HEK293T (cell line): ENCODE data around the gene AK5.

ENCODE experiments used
- CTCF ChIA-PET: fragments of 350-600 bp; formaldehyde crosslinking; extraction: SDS; loops from one replicate; lab custom pipeline; 2021; ENCODE audit warnings: antibody characterized with exemption, inconsistent platforms; lab: Yijun Ruan, JAX
- POLR2A ChIA-PET: fragments of 350-600 bp; formaldehyde crosslinking; extraction: SDS; loops from one replicate; lab custom pipeline; 2020; ENCODE audit warnings: antibody characterized with exemption, inconsistent platforms; lab: Yijun Ruan, JAX
- DNase-seq: peaks from one replicate; pipeline ENCODE4 v3.0.0; 2012; ENCODE audit warnings: mixed read lengths; ENCODE audit errors: extremely low spot score
- ARNT ChIP-seq: fragments of 450-650 bp; IDR thresholded peaks from 2 replicates; pipeline ENCODE4 v1.6.1; 2017; ENCODE audit warnings: mild to moderate bottlenecking
- BHLHE40 ChIP-seq: fragments of 450-650 bp; IDR thresholded peaks from 2 replicates; pipeline ENCODE4 v1.6.1; 2016; ENCODE audit warnings: mild to moderate bottlenecking, moderate library complexity, borderline replicate concordance
- CTBP1 ChIP-seq: fragments of 450-650 bp; IDR thresholded peaks from 2 replicates; pipeline ENCODE4 v1.6.1; 2016; ENCODE audit warnings: borderline replicate concordance
- ELF4 ChIP-seq: fragments of 450-650 bp; IDR thresholded peaks from 2 replicates; pipeline ENCODE4 v1.6.1; 2017; ENCODE audit warnings: antibody characterized with exemption
- FOXA1 ChIP-seq: fragments of 450-650 bp; IDR thresholded peaks from 2 replicates; pipeline ENCODE4 v1.6.1; 2016; ENCODE audit warnings: mild to moderate bottlenecking
- FOXK2 ChIP-seq: fragments of 450-650 bp; IDR thresholded peaks from 2 replicates; pipeline ENCODE4 v1.6.1; 2016; ENCODE audit warnings: mild to moderate bottlenecking
- FOXM1 ChIP-seq: fragments of 450-650 bp; IDR thresholded peaks from 2 replicates; pipeline ENCODE4 v1.6.1; 2017; ENCODE audit warnings: mild to moderate bottlenecking, borderline replicate concordance
- HDGF ChIP-seq: fragments of 450-650 bp; IDR thresholded peaks from 2 replicates; pipeline ENCODE4 v1.6.1; 2017; ENCODE audit warnings: antibody characterized with exemption, borderline replicate concordance
- L3MBTL2 ChIP-seq: fragments of 450-650 bp; conservative IDR thresholded peaks from 2 replicates; pipeline ENCODE4 v1.6.1; 2016; ENCODE audit warnings: mild to moderate bottlenecking
- LEF1 ChIP-seq: fragments of 450-650 bp; IDR thresholded peaks from 2 replicates; pipeline ENCODE4 v1.6.1; 2017; ENCODE audit warnings: mild to moderate bottlenecking, borderline replicate concordance
- NFRKB ChIP-seq: fragments of 450-650 bp; IDR thresholded peaks from 2 replicates; pipeline ENCODE4 v1.6.1; 2016; ENCODE audit warnings: mild to moderate bottlenecking, moderate library complexity
- SP1 ChIP-seq: fragments of 450-650 bp; IDR thresholded peaks from 2 replicates; pipeline ENCODE4 v1.6.1; 2017
- SUZ12 ChIP-seq: fragments of 450-650 bp; IDR thresholded peaks from 2 replicates; pipeline ENCODE4 v1.6.1; 2016; ENCODE audit warnings: mild to moderate bottlenecking
- TARDBP ChIP-seq: fragments of 450-650 bp; IDR thresholded peaks from 2 replicates; pipeline ENCODE4 v1.6.1; 2016
- ZNF384 ChIP-seq: fragments of 450-650 bp; IDR thresholded peaks from 2 replicates; pipeline ENCODE4 v1.6.1; 2016
- TF ChIP-seq, protein P1 (sequence below): fragments of 450-650 bp; IDR thresholded peaks from 2 replicates; pipeline ENCODE4 v1.6.1; 2016

AK5 gene

DNA sequence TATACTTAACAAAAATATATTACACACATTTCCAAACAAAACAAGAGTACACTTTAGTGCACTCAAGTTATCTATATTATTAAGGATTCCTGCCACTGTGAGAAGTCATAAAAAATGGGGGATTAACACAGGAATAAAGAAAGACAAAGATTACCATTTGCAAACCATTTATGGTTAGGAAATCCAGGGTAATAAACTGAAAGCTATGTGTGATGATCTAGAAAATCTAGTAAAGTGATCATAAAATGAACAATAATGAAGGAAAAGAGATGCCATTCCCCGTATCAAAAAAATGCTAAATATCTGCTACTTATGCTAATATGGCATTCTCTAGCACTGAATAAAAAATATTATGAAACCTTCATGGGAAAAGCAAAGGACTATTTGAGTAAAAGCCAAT is 101.4 kb downstream of the AK5 start:
- no peak for DNase-seq
- POLR2A ChIA-PET, result no interaction called here
- CTCF ChIA-PET, result interaction anchor here (0.7 kb wide), 1 partner anchor 12 kb away, joined by 3 read pairs; no protein-coding TSS in a partner anchor
- TF ChIP-seq L3MBTL2 (no peak), BHLHE40 (no peak), SUZ12 (no peak), HDGF (no peak), CTBP1 (no peak), TARDBP (no peak), LEF1 (no peak), ZNF384 (no peak)
- TF ChIP-seq, protein P1, sequence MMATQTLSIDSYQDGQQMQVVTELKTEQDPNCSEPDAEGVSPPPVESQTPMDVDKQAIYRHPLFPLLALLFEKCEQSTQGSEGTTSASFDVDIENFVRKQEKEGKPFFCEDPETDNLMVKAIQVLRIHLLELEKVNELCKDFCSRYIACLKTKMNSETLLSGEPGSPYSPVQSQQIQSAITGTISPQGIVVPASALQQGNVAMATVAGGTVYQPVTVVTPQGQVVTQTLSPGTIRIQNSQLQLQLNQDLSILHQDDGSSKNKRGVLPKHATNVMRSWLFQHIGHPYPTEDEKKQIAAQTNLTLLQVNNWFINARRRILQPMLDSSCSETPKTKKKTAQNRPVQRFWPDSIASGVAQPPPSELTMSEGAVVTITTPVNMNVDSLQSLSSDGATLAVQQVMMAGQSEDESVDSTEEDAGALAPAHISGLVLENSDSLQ, result no peak

DNA sequence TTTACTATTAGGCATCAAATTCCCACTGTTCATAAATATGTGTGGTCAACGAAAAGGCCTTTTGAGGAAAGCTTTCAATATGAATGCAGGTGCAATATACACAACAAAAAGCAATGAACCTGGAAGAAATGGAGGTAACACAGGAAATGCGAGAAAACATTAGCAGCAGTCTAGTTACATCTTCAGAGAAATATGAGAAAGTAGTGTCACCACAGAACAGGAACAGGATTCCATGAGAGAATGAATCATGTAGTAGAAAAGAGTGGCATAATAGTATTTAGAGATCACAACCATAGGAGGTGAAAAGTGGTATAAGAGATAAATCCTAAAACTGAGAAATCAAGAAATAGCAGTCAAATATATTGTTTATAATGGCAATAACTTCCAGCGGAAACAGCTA is 103.7 kb downstream of the AK5 start:
- no peak for DNase-seq
- POLR2A ChIA-PET, result no interaction called here
- CTCF ChIA-PET, result no interaction called here
- TF ChIP-seq ARNT (no peak), HDGF (no peak), SUZ12 (no peak), ZNF384 (no peak), CTBP1 (no peak), FOXA1 (no peak), ELF4 (no peak), LEF1 (no peak), L3MBTL2 (no peak), TARDBP (no peak), BHLHE40 (no peak), SP1 (no peak), FOXK2 (no peak), NFRKB (no peak)
- TF ChIP-seq, protein P1, result no peak

DNA sequence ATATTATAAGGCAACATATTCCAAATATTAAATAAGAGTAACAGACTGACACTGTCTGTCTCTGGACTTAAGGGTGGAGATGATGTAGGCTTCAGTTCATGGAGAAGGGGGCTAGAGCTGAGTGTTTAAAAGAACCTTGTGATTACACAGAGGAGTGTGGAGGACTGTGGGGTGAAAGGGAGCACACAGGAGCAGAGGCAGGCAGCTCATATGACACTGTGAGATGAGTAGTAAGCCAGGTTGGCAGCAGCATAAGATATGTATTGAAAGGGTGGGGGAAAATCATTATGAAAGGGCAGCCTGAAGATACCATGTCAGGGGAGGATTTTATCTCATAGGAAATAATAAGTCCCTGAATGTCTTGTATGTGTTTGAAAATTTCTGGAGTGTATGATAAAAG is 104.5 kb downstream of the AK5 start:
- ChIA-PET POLR2A (no interaction called here), CTCF (interaction anchor here (0.6 kb wide), 1 partner anchor 29 kb away, joined by 4 read pairs; no protein-coding TSS in a partner anchor)
- no peak for DNase-seq
- TF ChIP-seq, protein P1, result no peak
- TF ChIP-seq LEF1, result no peak
- TF ChIP-seq BHLHE40, result no peak
- no peak for TF ChIP-seq ELF4
- no peak for TF ChIP-seq TARDBP
- no peak for TF ChIP-seq SP1
- no peak for TF ChIP-seq CTBP1
- no peak for TF ChIP-seq HDGF
- TF ChIP-seq ARNT, result no peak
- no peak for TF ChIP-seq FOXM1
- no peak for TF ChIP-seq ZNF384
- no peak for TF ChIP-seq FOXK2
- TF ChIP-seq SUZ12, result no peak
- no peak for TF ChIP-seq FOXA1
- TF ChIP-seq NFRKB, result no peak

DNA sequence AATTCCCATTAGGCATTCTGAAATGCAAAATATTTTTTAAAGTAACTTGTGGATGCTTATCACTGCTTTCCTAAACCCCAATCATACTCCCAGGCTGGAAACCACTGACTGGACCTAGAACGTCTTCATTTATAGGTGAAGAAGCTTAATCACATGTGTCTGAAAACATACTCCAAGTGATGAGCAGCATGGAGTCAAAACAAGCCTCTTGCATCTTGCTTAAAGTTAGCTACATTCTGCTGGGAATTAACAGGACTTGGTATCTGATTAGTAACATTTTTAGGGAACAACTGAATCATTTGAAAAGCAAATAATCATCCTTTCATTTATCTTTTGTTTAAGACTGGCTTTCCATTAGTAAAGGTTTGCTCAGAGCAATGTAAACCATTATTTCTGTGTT is 105.7 kb downstream of the AK5 start:
- ChIA-PET CTCF (no interaction called here), POLR2A (no interaction called here)
- DNase-seq, result no peak
- TF ChIP-seq ZNF384, result no peak
- TF ChIP-seq L3MBTL2, result no peak
- TF ChIP-seq, protein P1, result no peak
- no peak for TF ChIP-seq FOXK2
- no peak for TF ChIP-seq BHLHE40
- no peak for TF ChIP-seq TARDBP
- no peak for TF ChIP-seq FOXA1
- no peak for TF ChIP-seq SP1
- no peak for TF ChIP-seq CTBP1
- no peak for TF ChIP-seq HDGF

DNA sequence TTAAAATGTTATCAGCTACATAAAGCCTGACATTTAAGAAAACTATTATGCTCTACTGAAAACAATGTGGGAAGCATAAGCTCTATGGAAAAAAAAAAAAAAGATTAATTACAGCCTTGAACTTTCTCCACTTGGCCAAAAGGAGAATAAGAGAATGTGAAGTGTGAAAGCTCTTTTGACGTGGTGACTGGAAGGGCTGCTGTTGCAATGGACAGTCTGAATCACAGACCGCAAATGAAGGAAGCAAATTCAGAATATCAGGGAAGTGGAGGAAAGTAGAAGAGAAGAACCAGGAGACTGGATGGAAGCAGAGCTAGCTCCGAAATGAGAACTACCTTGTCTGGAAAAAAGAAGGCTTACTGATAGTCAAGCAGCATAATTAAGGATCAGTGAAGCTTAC is 106.8 kb downstream of the AK5 start:
- DNase-seq, result no peak
- ChIA-PET CTCF (interaction anchor here (0.6 kb wide), 2 partner anchors 11 to 119 kb away, joined by 3 to 7 read pairs; no protein-coding TSS in a partner anchor), POLR2A (no interaction called here)
- TF ChIP-seq SUZ12 (no peak), NFRKB (no peak), LEF1 (no peak), ELF4 (no peak), L3MBTL2 (no peak), FOXM1 (no peak), FOXA1 (no peak), ZNF384 (no peak), ARNT (no peak), FOXK2 (no peak), BHLHE40 (no peak), TARDBP (no peak), HDGF (no peak)
- TF ChIP-seq, protein P1, result no peak

DNA sequence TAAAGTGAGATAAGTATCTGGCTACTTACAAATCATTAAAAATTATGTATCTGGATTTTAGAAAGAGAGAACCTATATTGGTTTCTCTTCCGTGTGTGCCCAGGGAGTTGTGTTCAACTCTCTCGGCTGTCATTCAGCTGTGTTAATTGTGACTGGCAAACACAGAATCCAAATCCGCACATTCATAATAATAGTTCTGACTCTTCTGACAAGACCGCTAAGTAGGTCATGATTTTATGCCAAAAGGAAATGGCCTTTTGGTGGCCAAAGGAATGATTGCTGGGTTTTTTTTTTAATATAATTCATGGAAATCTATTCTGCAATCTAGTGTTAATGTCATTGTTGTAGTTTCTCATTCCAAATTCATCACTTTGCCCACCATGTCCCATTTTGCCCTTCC is 110.7 kb downstream of the AK5 start:
- POLR2A ChIA-PET, result no interaction called here
- CTCF ChIA-PET, result no interaction called here
- TF ChIP-seq BHLHE40, result no peak
- no peak for TF ChIP-seq ARNT
- TF ChIP-seq SUZ12, result no peak
- TF ChIP-seq NFRKB, result no peak
- no peak for TF ChIP-seq ELF4
- no peak for TF ChIP-seq HDGF
- no peak for TF ChIP-seq FOXA1
- no peak for TF ChIP-seq L3MBTL2
- no peak for TF ChIP-seq SP1
- no peak for TF ChIP-seq TARDBP
- TF ChIP-seq LEF1, result no peak
- TF ChIP-seq ZNF384, result no peak
- TF ChIP-seq, protein P1, result no peak
- TF ChIP-seq FOXM1, result no peak
- TF ChIP-seq CTBP1, result no peak
- no peak for TF ChIP-seq FOXK2
- DNase-seq, result no peak
